ENCODE results near the gene SDS.

The SDS gene

GRCh38 chr12:113408756-113409298 is 5.1 kb upstream of the SDS start:
- DNase-seq (ENCODE audit: low read depth, low spot score) = no peak
- no peak overlapping the region for H3K27ac ChIP-seq
- no peak overlapping the region for H3K9ac ChIP-seq (ENCODE audit: insufficient read length)
- no peak for TF ChIP-seq FOXP2 (optimal IDR thresholded peaks at IDR 0.05; ENCODE audit: control extremely low read depth, extremely low read length, insufficient read depth)
- TF ChIP-seq POLR2AphosphoS5 (IDR thresholded peaks at IDR 0.05; ENCODE audit: borderline replicate concordance, low read depth, low read length) = no peak
- no peak for TF ChIP-seq EZH2 (IDR thresholded peaks at IDR 0.05)
- no peaks in the 10 kb centered on the region for H3K9me3 ChIP-seq (ENCODE audit: low read depth, low read length)
- no peaks in the 10 kb centered on the region for H3K36me3 ChIP-seq (ENCODE audit: insufficient read depth, low read length)
- H3K4me3 ChIP-seq = no peak overlapping the region

GRCh38 chr12:113407931-113408600 is 4.4 kb upstream of the SDS start:
- H3K36me3 ChIP-seq (ENCODE audit: insufficient read depth, low read length) = no peaks in the 10 kb centered on the region
- H3K27ac ChIP-seq = no peak overlapping the region
- H3K9me3 ChIP-seq (ENCODE audit: low read depth, low read length) = no peaks in the 10 kb centered on the region
- no peak overlapping the region for H3K9ac ChIP-seq (ENCODE audit: insufficient read length)
- TF ChIP-seq POLR2AphosphoS5 (IDR thresholded peaks at IDR 0.05; ENCODE audit: borderline replicate concordance, low read depth, low read length) (no peak), FOXP2 (optimal IDR thresholded peaks at IDR 0.05; ENCODE audit: control extremely low read depth, extremely low read length, insufficient read depth) (no peak), EZH2 (IDR thresholded peaks at IDR 0.05) (no peak)
- no peak overlapping the region for H3K4me3 ChIP-seq
- no peak for DNase-seq (ENCODE audit: low read depth, low spot score)

GRCh38 chr12:113405694-113406093 is 2.0 kb upstream of the SDS start:
- H3K4me3 ChIP-seq = no peak overlapping the region
- TF ChIP-seq POLR2AphosphoS5 (IDR thresholded peaks at IDR 0.05; ENCODE audit: borderline replicate concordance, low read depth, low read length) (no peak), FOXP2 (optimal IDR thresholded peaks at IDR 0.05; ENCODE audit: control extremely low read depth, extremely low read length, insufficient read depth) (no peak), EZH2 (IDR thresholded peaks at IDR 0.05) (no peak)

GRCh38 chr12:113402586-113403260 is 964 bp downstream of the SDS start:
- Histone ChIP-seq H3K4me3 (no peak overlapping the region), H3K27ac (no peak overlapping the region), H3K9ac (ENCODE audit: insufficient read length) (no peak overlapping the region), H3K36me3 (ENCODE audit: insufficient read depth, low read length) (no peaks in the 10 kb centered on the region), H3K9me3 (ENCODE audit: low read depth, low read length) (no peaks in the 10 kb centered on the region)
- no peak for DNase-seq (ENCODE audit: low read depth, low spot score)
- TF ChIP-seq FOXP2 (optimal IDR thresholded peaks at IDR 0.05; ENCODE audit: control extremely low read depth, extremely low read length, insufficient read depth) = no peak
- TF ChIP-seq POLR2AphosphoS5 (IDR thresholded peaks at IDR 0.05; ENCODE audit: borderline replicate concordance, low read depth, low read length) = no peak
- no peak for TF ChIP-seq EZH2 (IDR thresholded peaks at IDR 0.05)

More at GRCh38 chr12:113405694-113406093, 2.0 kb upstream of the SDS start:
- no peaks in the 10 kb centered on the region for H3K9me3 ChIP-seq (ENCODE audit: low read depth, low read length)
- DNase-seq (ENCODE audit: low read depth, low spot score) = no peak
- no peaks in the 10 kb centered on the region for H3K36me3 ChIP-seq (ENCODE audit: insufficient read depth, low read length)
- no peak overlapping the region for H3K27ac ChIP-seq
- no peak overlapping the region for H3K9ac ChIP-seq (ENCODE audit: insufficient read length)

GRCh38 chr12:113401066-113402000 is 2.4 kb downstream of the SDS start:
- no peak for DNase-seq (ENCODE audit: low read depth, low spot score)
- H3K4me3 ChIP-seq = no peak overlapping the region
- H3K9me3 ChIP-seq (ENCODE audit: low read depth, low read length) = no peaks in the 10 kb centered on the region
- TF ChIP-seq EZH2 (IDR thresholded peaks at IDR 0.05) = no peak
- TF ChIP-seq POLR2AphosphoS5 (IDR thresholded peaks at IDR 0.05; ENCODE audit: borderline replicate concordance, low read depth, low read length) = no peak
- no peak for TF ChIP-seq FOXP2 (optimal IDR thresholded peaks at IDR 0.05; ENCODE audit: control extremely low read depth, extremely low read length, insufficient read depth)
- no peak overlapping the region for H3K9ac ChIP-seq (ENCODE audit: insufficient read length)
- H3K27ac ChIP-seq = no peak overlapping the region
- H3K36me3 ChIP-seq (ENCODE audit: insufficient read depth, low read length) = no peaks in the 10 kb centered on the region

GRCh38 chr12:113400362-113400761 is 3.3 kb downstream of the SDS start:
- H3K36me3 ChIP-seq (ENCODE audit: insufficient read depth, low read length) = no peaks in the 10 kb centered on the region
- H3K4me3 ChIP-seq = no peak overlapping the region
- H3K9me3 ChIP-seq (ENCODE audit: low read depth, low read length) = no peaks in the 10 kb centered on the region
- no peak overlapping the region for H3K9ac ChIP-seq (ENCODE audit: insufficient read length)
- no peak for TF ChIP-seq FOXP2 (optimal IDR thresholded peaks at IDR 0.05; ENCODE audit: control extremely low read depth, extremely low read length, insufficient read depth)
- no peak for TF ChIP-seq POLR2AphosphoS5 (IDR thresholded peaks at IDR 0.05; ENCODE audit: borderline replicate concordance, low read depth, low read length)
- no peak overlapping the region for H3K27ac ChIP-seq
- DNase-seq (ENCODE audit: low read depth, low spot score) = no peak

GRCh38 chr12:113399490-113399889 is 4.2 kb downstream of the SDS start:
- H3K4me3 ChIP-seq = no peak overlapping the region
- no peak for TF ChIP-seq FOXP2 (optimal IDR thresholded peaks at IDR 0.05; ENCODE audit: control extremely low read depth, extremely low read length, insufficient read depth)
- TF ChIP-seq POLR2AphosphoS5 (IDR thresholded peaks at IDR 0.05; ENCODE audit: borderline replicate concordance, low read depth, low read length) = no peak
- TF ChIP-seq EZH2 (IDR thresholded peaks at IDR 0.05) = no peak
- H3K27ac ChIP-seq = no peak overlapping the region
- H3K9me3 ChIP-seq (ENCODE audit: low read depth, low read length) = no peaks in the 10 kb centered on the region
- no peak overlapping the region for H3K9ac ChIP-seq (ENCODE audit: insufficient read length)
- DNase-seq (ENCODE audit: low read depth, low spot score) = no peak
- H3K36me3 ChIP-seq (ENCODE audit: insufficient read depth, low read length) = no peaks in the 10 kb centered on the region

Measured in SK-N-MC (cell line).